Fibroblast of mammary gland (primary cell): ENCODE measurements around the gene GDF15.
"Not testable (repeated sequence)": the region's sequence is repeated elsewhere in the genome, so short reads cannot be mapped to it uniquely, and the experiment has no call there.

Experiments used
- DNase-seq: peaks from one replicate; pipeline ENCODE4 v3.0.0-alpha.2; 2010; ENCODE audit warnings: low read depth
- H3K4me3 ChIP-seq: 2 replicates; pipeline ENCODE4 v1.5.1; 2011; ENCODE audit warnings: low read depth, mild to moderate bottlenecking, low read length, moderate library complexity; ENCODE audit not compliant: control insufficient read depth
- TF ChIP-seq, protein P1 (sequence below): conservative IDR thresholded peaks from 2 replicates; pipeline ENCODE4 v1.5.1; 2011; ENCODE audit warnings: low read depth, low read length, inconsistent platforms; ENCODE audit not compliant: control insufficient read depth, insufficient read depth

The GDF15 gene

DNA sequence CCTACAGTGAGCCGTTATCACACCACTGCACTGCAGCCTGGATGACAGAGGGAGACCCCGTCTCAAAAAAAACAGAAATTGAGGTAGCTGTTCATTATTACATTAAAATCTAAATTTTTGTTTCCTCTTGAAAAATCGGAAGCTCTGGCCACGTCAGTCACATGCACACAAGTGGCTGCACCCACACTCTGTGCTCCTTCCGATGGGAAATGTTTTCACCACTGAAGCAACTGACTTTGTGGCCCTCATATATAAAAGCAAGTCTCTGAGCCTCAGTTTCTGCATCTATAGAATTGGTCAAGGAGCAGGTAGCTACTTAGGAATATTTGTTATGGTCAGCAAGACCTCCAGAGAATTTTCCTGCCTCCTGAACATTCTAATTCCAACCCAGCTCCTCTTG is 7.0 kb downstream of the GDF15 start:
- TF ChIP-seq, protein P1, sequence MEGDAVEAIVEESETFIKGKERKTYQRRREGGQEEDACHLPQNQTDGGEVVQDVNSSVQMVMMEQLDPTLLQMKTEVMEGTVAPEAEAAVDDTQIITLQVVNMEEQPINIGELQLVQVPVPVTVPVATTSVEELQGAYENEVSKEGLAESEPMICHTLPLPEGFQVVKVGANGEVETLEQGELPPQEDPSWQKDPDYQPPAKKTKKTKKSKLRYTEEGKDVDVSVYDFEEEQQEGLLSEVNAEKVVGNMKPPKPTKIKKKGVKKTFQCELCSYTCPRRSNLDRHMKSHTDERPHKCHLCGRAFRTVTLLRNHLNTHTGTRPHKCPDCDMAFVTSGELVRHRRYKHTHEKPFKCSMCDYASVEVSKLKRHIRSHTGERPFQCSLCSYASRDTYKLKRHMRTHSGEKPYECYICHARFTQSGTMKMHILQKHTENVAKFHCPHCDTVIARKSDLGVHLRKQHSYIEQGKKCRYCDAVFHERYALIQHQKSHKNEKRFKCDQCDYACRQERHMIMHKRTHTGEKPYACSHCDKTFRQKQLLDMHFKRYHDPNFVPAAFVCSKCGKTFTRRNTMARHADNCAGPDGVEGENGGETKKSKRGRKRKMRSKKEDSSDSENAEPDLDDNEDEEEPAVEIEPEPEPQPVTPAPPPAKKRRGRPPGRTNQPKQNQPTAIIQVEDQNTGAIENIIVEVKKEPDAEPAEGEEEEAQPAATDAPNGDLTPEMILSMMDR: no peak
- DNase-seq: no peak
- no peak overlapping the region for H3K4me3 ChIP-seq

DNA sequence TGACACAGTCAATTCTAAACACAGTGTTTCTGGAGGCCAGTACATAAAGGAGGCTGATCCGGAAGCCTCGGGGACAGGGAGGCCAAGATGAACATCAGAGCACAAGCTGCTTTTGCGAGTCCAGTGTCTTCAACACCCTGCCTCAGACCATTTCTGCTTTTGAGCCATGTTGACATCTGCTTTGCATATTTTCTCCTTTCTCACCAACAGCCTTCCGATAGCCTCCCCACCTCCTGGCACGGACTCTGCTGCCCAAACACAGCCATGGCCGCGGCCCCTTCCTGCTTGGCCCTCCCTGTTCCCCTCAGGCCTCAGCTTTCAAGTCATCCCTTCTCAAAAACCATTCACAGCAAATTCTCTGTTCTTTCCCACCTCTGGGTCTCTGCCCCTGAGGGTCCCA is 7.9 kb downstream of the GDF15 start:
- no peak for DNase-seq
- TF ChIP-seq, protein P1: no peak
- H3K4me3 ChIP-seq: no peak overlapping the region

DNA sequence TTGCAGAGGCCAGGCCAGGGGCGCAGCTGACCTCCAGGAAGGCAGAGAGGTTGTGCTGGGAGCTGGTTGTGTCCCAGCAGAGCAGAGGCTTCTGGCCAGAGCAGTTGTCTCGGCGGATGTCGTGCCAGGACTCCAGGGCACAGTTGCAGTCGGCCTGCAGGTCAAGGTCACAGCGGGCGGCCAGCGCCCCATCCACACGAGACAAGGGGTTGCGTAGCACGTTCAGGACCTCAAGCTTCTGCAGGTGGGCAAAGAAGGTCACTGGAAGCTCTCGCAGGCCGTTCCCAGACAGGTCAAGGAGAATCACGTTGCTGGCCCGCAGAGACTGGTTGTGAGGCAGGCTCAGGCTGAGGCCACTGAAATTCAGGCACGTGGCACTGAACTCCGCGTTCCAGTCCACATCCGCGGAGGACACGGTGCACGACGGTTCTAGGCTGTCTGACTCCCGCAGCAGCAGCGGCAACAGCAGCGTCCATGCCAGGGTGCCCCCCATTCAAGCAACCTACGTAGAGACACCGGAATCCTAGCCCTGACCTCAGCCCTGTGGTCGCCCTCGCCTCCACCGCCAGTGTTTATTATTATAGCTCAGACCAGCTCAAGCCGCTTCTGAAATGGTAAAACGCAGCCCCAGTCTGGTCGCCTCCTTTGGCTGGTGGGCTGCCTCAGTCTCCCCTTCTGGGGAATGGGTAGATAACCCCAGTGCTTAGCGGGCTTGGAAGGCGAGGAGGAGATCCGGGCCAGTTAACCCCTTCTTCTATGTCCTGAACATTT is 10.7 kb downstream of the GDF15 start:
- H3K4me3 ChIP-seq: no peak overlapping the region
- DNase-seq: no peak
- TF ChIP-seq, protein P1: no peak

DNA sequence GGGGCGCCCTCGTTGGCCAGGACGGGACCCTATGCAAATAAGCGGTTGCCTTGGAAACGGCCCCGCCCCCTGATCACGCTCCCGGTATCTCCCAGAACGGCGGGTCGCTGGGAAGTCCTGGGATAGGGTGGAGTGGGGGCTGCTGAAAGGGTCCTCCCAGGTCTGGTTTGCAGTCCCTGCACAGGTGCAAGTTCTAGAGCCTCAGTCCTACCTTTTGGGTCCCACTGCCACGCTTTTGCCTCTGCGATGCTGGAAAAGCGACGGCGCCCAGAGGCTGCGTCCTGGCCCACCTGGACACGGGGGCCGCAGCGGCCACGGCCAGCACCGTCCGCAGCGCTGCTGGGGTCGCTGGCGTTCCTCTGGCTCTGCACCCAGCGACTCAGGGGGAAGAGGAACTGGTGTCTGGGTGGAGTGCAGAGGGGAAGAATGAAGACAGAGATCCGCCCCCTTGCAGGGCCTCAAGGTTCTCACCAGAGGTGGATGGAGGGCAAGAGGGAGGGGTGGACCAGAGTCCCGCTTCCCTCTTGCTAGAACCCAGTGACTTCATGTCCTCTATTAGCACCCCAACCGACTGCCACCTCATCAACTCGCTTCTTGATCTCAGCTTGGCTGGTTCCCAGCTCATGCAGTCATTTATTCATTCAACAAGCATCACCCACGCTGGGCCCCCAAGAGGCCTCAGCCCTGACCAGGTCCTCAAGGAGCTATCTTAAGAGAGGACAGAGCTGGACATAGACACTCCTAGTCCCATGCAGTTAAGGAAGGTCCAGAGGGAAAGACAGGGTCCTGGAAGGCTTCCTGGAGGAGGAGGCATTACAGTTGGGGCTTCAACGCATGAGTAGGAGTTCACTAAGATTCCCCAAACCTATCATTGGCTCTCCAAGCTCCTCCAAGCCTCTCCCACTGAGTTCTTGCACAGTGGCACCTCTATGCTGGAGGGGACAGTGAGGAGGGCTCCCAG is 11.6 kb downstream of the GDF15 start, which contains the start of gene LRRC25:
Gene LRRC25 (minus strand): TSS at position 381 of the 961 bp plus-strand sequence. CDS start 659 bp downstream, outside the sequence.
- DNase-seq: no peak
- no peak within 1 kb of the TSS for H3K4me3 ChIP-seq

DNA sequence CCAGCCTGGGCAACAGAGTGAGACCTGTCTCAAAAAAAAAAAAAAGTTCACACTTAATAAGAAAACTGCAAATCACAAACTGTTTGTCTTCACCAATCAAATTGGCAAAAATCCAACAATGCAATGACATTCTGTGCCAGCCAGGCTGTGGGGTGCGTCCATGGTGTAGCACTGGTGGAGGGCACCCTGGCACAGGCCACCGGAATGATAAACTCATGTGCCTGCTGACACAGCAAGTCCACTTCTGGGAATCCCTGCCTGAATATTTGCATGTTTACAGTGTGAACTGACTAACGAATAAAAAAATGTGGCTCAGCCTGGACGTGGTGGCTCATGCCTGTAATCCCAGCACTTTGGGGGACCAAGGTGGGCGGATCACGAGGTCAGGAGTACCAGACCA is 13.1 kb downstream of the GDF15 start:
- no peak overlapping the region for H3K4me3 ChIP-seq
- DNase-seq: peak; percentile 60
- TF ChIP-seq, protein P1: no peak

More for the DNA sequence above, 11.6 kb downstream of the GDF15 start, which contains the start of gene LRRC25:
- TF ChIP-seq, protein P1: no peak

DNA sequence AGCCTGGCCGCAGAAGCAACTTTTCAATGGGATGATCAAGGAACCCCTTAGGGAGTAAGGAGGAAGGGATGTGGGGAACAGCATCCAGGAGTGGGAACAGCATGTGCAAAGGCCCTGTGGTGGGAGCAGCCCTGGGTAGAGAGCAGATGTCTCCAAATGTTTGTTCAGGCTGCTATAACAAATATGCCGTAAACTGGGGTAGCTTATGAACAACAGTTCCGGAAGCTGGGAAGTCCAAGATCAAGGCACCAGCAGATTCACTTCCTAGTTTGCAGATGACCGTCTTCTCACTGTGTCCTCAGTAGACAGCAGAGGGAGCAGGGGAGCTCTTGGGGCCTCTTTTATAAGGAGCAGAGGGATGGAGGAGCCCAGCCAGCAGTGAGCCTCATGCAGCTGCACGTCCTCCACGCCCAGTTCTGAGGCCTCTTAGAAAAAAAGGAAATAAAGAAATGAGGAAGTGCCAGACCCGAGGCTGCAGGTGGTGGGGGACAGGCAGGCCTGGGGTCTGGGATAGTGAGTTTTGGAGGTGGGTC is 15.7 kb downstream of the GDF15 start:
- TF ChIP-seq, protein P1: peak; percentile 48
- H3K4me3 ChIP-seq: no peak overlapping the region
- peak; percentile 71 for DNase-seq

DNA sequence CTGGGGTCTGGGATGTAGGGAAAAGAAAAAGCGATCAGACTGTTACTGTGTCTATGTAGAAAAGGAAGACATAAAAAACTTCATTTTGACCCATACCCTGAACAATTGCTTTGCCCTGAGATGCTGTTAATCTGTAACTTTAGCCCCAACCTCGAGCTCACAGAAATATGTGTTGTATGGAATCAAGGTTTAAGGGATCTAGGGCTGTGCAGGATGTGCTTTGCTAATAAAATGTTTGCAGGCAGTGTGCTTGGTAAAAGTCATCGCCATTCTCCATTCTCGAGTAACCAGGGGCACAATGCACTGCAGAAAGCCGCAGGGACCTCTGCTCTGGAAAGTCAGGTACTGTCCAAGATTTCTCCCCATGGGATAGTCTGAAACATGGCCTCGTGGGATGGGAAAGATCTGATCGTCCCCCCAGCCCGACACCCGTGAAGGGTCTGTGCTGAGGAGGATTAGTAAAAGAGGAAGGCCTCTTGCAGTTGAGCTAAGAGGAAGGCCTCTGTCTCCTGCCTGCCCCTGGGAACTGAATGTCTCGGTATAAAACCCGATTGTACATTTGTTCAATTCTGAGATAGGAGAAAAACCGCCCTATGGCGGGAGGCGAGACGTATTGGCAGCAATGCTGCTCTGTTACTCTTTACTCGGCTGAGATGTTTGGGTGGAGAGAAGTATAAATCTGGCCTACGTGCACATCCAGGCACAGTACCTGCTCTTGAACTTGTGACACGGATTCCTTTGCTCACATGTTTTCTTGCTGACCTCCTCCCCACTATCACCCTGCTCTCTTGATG is 16.7 kb downstream of the GDF15 start:
- DNase-seq: not testable (repeated sequence)

DNA sequence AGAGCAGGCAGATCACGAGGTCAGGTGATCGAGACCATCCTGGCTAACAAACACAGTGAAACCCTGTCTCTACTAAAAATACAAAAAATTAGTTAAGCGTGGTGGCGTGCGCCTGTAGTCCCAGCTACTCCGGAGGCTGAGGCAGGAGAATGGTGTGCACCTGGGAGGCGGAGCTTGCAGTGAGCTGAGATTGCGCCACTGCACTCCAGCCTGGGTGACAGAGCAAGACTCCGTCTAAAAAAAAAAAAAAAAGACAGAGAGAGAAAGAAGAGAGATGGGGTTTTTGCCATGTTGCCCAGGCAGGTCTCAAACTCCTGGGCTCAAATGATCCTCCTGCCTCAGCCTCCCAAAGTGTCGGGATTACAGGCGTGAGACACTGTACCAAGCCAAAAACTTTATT is 19.8 kb downstream of the GDF15 start:
- DNase-seq, H3K4me3 ChIP-seq: not testable (repeated sequence)

More for the DNA sequence above, 16.7 kb downstream of the GDF15 start:
- not testable (repeated sequence) for H3K4me3 ChIP-seq
